Amniotic stem cell (primary cell): Measurements from ENCODE around the gene STAG1.
"Not testable (repeated sequence)": the region's sequence is repeated elsewhere in the genome, so short reads cannot be mapped to it uniquely, and the experiment has no call there.

Experiments used
- DNase-seq: peaks from one replicate; lab custom pipeline; 2025; lab: John Stamatoyannopoulos, UW

STAG1 gene

GRCh38 chr3:136745916-136746315 lies 6.3 kb downstream of the STAG1 start:
- no peak for DNase-seq

- DNase-seq: no peak
Measured at GRCh38 chr3:136741063-136741462, 11.1 kb downstream of the STAG1 start.

GRCh38 chr3:136740351-136740958 lies 11.7 kb downstream of the STAG1 start:
- no peak for DNase-seq

- DNase-seq: not testable (repeated sequence)
Measured at GRCh38 chr3:136736950-136737349, 15.2 kb downstream of the STAG1 start.

GRCh38 chr3:136735103-136735502 lies 17.1 kb downstream of the STAG1 start:
- no peak for DNase-seq

GRCh38 chr3:136734382-136735070 lies 17.7 kb downstream of the STAG1 start:
- no peak for DNase-seq

GRCh38 chr3:136733317-136733833 lies 18.8 kb downstream of the STAG1 start:
- DNase-seq: no peak

- no peak for DNase-seq
Measured at GRCh38 chr3:136731274-136731884, 20.8 kb downstream of the STAG1 start.

- no peak for DNase-seq
Measured at GRCh38 chr3:136730595-136731273, 21.4 kb downstream of the STAG1 start.

- peak; percentile 39 for DNase-seq
Measured at GRCh38 chr3:136728918-136729317, 23.3 kb downstream of the STAG1 start.

GRCh38 chr3:136728473-136728872 lies 23.7 kb downstream of the STAG1 start:
- DNase-seq: no peak

GRCh38 chr3:136725468-136725867 lies 26.7 kb downstream of the STAG1 start:
- DNase-seq: no peak

- not testable (repeated sequence) for DNase-seq
Measured at GRCh38 chr3:136722916-136723315, 29.3 kb downstream of the STAG1 start.

- DNase-seq: not testable (repeated sequence)
Measured at GRCh38 chr3:136722399-136722798, 29.8 kb downstream of the STAG1 start.

- no peak for DNase-seq
Measured at GRCh38 chr3:136720091-136720490, 32.1 kb downstream of the STAG1 start.

GRCh38 chr3:136716629-136717028 lies 35.5 kb downstream of the STAG1 start:
- no peak for DNase-seq

- DNase-seq: no peak
Measured at GRCh38 chr3:136714020-136714419, 38.2 kb downstream of the STAG1 start.

GRCh38 chr3:136712941-136713340 lies 39.2 kb downstream of the STAG1 start:
- DNase-seq: no peak

GRCh38 chr3:136711888-136712287 lies 40.3 kb downstream of the STAG1 start:
- not testable (repeated sequence) for DNase-seq

- DNase-seq: no peak
Measured at GRCh38 chr3:136711277-136711676, 40.9 kb downstream of the STAG1 start.

- not testable (repeated sequence) for DNase-seq
Measured at GRCh38 chr3:136709775-136710174, 42.4 kb downstream of the STAG1 start.

GRCh38 chr3:136708333-136708985 lies 43.7 kb downstream of the STAG1 start:
- DNase-seq: no peak
